Measurements from ENCODE around the gene RELN. TPM values are rescaled to one million over a fixed set of nuclear protein-coding genes. Genes with fewer than 3 reads are reported as not detected.

The RELN gene
- total and polyA plus RNA-seq, 2 of the 13 experiments (the other 11 are each of a cell fraction or from before 2014, with no cell fraction given): 315 to 332 TPM

- TF ChIP-seq BORCS8-MEF2B (CRISPR knock-in tag; IDR thresholded peaks at IDR 0.05) (no peak; the same call in 1 of the 2 replicates), GATAD2A (CRISPR knock-in tag; IDR thresholded peaks at IDR 0.05) (no peak), PPARG (CRISPR knock-in tag; conservative IDR thresholded peaks at IDR 0.05) (no peak; the same call in 1 of the 2 replicates), ZNF362 (CRISPR knock-in tag; IDR thresholded peaks at IDR 0.05; ENCODE audit: borderline replicate concordance) (no peak), HOXA5 (CRISPR knock-in tag; IDR thresholded peaks at IDR 0.05) (peak; percentile 35; the same call in 1 of the 2 replicates), MAFK (conservative IDR thresholded peaks at IDR 0.05 in 1 of 2, IDR thresholded peaks at IDR 0.05 in 1 of 2; ENCODE audit: low read length in 2 of 2) (no peak), YY1 (IDR thresholded peaks at IDR 0.05; ENCODE audit: insufficient read depth, insufficient replicate concordance, low read depth, low read length) (no peak), MYC (CRISPR knock-in tag; IDR thresholded peaks at IDR 0.05; ENCODE audit: borderline replicate concordance) (peak; percentile 81), ZSCAN20 (CRISPR knock-in tag; IDR thresholded peaks at IDR 0.05; ENCODE audit: borderline replicate concordance) (peak; percentile 66; the same call in 1 of the 2 replicates), ZMYM4 (CRISPR knock-in tag; IDR thresholded peaks at IDR 0.05) (peak; percentile 60), ZNF598 (CRISPR knock-in tag; IDR thresholded peaks at IDR 0.05; ENCODE audit: borderline replicate concordance) (no peak), XBP1 (CRISPR knock-in tag; IDR thresholded peaks at IDR 0.05) (no peak), ZNF343 (CRISPR knock-in tag; IDR thresholded peaks at IDR 0.05) (0 out of 2 replicates have a peak, but pooled peaks have one; percentile 57), HDAC6 (IDR thresholded peaks at IDR 0.05; ENCODE audit: low read depth, low read length) (no peak)
- TF ChIP-seq, protein P1, sequence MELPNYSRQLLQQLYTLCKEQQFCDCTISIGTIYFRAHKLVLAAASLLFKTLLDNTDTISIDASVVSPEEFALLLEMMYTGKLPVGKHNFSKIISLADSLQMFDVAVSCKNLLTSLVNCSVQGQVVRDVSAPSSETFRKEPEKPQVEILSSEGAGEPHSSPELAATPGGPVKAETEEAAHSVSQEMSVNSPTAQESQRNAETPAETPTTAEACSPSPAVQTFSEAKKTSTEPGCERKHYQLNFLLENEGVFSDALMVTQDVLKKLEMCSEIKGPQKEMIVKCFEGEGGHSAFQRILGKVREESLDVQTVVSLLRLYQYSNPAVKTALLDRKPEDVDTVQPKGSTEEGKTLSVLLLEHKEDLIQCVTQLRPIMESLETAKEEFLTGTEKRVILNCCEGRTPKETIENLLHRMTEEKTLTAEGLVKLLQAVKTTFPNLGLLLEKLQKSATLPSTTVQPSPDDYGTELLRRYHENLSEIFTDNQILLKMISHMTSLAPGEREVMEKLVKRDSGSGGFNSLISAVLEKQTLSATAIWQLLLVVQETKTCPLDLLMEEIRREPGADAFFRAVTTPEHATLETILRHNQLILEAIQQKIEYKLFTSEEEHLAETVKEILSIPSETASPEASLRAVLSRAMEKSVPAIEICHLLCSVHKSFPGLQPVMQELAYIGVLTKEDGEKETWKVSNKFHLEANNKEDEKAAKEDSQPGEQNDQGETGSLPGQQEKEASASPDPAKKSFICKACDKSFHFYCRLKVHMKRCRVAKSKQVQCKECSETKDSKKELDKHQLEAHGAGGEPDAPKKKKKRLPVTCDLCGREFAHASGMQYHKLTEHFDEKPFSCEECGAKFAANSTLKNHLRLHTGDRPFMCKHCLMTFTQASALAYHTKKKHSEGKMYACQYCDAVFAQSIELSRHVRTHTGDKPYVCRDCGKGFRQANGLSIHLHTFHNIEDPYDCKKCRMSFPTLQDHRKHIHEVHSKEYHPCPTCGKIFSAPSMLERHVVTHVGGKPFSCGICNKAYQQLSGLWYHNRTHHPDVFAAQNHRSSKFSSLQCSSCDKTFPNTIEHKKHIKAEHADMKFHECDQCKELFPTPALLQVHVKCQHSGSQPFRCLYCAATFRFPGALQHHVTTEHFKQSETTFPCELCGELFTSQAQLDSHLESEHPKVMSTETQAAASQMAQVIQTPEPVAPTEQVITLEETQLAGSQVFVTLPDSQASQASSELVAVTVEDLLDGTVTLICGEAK (IDR thresholded peaks at IDR 0.05): no peak
- TF ChIP-seq, protein P1 (CRISPR knock-in tag; IDR thresholded peaks at IDR 0.05): peak; percentile 36; the same call in 1 of the 2 replicates
- TF ChIP-seq, protein P2, sequence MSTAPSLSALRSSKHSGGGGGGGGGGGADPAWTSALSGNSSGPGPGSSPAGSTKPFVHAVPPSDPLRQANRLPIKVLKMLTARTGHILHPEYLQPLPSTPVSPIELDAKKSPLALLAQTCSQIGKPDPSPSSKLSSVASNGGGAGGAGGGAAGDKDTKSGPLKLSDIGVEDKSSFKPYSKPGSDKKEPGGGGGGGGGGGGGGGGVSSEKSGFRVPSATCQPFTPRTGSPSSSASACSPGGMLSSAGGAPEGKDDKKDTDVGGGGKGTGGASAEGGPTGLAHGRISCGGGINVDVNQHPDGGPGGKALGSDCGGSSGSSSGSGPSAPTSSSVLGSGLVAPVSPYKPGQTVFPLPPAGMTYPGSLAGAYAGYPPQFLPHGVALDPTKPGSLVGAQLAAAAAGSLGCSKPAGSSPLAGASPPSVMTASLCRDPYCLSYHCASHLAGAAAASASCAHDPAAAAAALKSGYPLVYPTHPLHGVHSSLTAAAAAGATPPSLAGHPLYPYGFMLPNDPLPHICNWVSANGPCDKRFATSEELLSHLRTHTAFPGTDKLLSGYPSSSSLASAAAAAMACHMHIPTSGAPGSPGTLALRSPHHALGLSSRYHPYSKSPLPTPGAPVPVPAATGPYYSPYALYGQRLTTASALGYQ (CRISPR knock-in tag; IDR thresholded peaks at IDR 0.05): 0 out of 2 replicates have a peak, but pooled peaks have one; percentile 13
Measured at GRCh38 chr7:103989785-103990767, 618 bp upstream of the RELN start (continued).
